WI38 (cell line): Measurements from ENCODE around the gene EPB41L2.

Experiments
- H3K4me3 ChIP-seq: 2 replicates; pipeline ENCODE4 v1.5.1; 2011; ENCODE audit warnings: low read depth, mild to moderate bottlenecking, control low read depth, low read length
- CTCF ChIP-seq: IDR thresholded peaks from 2 replicates; pipeline ENCODE4 v1.5.1; 2012; ENCODE audit warnings: low read depth, mild to moderate bottlenecking, control low read depth, low read length

The EPB41L2 gene

GRCh38 chr6:130838951-130839350 is 224.1 kb downstream of the EPB41L2 start:
- H3K4me3 ChIP-seq, result no peak overlapping the region
- no peak for TF ChIP-seq CTCF

GRCh38 chr6:130838250-130838860 is 224.7 kb downstream of the EPB41L2 start:
- no peak overlapping the region for H3K4me3 ChIP-seq
- no peak for TF ChIP-seq CTCF

GRCh38 chr6:130837067-130837466 is 226.0 kb downstream of the EPB41L2 start:
- no peak for TF ChIP-seq CTCF
- H3K4me3 ChIP-seq, result no peak overlapping the region

GRCh38 chr6:130836055-130836640 is 226.9 kb downstream of the EPB41L2 start:
- no peak overlapping the region for H3K4me3 ChIP-seq
- no peak for TF ChIP-seq CTCF

- TF ChIP-seq CTCF, result no peak
- no peak overlapping the region for H3K4me3 ChIP-seq
Observed at GRCh38 chr6:130834482-130835251, 228.4 kb downstream of the EPB41L2 start.

GRCh38 chr6:130833569-130833968 is 229.5 kb downstream of the EPB41L2 start:
- no peak overlapping the region for H3K4me3 ChIP-seq
- no peak for TF ChIP-seq CTCF

- no peak overlapping the region for H3K4me3 ChIP-seq
- no peak for TF ChIP-seq CTCF
Observed at GRCh38 chr6:130831607-130832006, 231.4 kb downstream of the EPB41L2 start.
